ENCODE data around the gene PTPRM.

The PTPRM gene

DNA sequence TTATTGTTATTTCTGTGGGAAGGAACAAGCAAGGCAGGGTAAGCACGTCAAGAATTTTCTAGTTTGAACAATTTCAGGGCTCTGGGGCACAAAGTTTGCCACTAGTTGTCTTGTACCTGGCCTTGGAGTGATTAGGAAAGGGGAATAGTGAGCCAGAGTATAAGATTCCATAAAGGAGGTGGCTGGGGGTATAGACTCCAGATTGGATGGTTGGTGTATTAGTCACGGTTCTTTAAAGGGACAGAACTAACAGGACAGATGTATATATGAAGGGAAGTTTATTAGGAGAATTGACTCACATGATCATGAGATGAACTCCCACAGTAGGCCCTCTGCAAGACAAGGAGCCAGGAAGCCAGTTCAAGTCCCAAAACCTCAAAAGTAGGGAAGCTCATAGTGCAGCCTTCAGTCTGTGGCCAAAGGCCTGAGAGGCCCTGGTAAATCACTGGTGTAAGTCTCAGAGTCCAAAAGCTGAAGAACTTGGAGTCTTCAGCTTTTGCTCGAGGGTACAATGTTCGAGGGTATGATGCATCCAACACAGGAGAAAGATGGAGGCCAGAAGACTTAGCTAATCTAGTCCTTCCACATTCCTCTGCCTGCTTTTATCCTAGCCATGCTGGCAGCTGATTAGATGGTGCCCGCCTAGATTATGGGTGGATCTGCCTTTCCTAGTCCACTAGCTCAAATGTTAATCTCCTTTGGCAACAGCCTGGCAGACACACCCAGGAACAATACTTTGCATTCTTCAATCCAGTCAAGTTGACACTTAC is 31.5 kb upstream of the PTPRM start (continued):
- TF ChIP-seq ZNF184 (tag by site-specific recombination; IDR thresholded peaks at IDR 0.05): no peak
- TF ChIP-seq ZNF658 (tag by site-specific recombination; IDR thresholded peaks at IDR 0.05): no peak

DNA sequence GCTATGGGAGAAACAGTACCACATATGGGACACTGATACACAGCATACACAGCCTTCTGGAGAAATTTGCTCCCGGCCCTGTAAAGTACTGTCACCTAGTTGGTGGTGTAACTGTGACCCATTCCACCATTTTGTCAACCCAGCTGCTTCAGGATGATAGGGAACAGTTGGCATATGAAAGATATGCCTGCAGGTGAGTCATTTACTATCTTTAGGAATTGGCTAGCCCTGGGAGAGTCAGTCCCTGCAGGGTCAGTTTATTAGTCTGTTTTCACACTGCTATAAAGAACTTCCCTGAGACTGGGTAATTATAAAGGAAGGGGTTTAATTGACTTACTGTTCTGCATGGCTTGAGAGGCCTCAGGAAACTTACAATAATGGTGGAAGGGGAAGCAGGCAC is 30.0 kb upstream of the PTPRM start:
- Histone ChIP-seq H3K4me1 (ENCODE audit: control insufficient read depth, insufficient read depth, low read length) (no peaks in the 10 kb centered on the region), H3K9me3 (ENCODE audit: control insufficient read depth, insufficient read depth, low read depth, low read length) (no peaks in the 10 kb centered on the region), H3K36me3 (ENCODE audit: control insufficient read depth in 2 of 2, insufficient read depth in 1 of 2, low read length in 2 of 2) (no peaks in the 10 kb centered on the region), H3K27ac (ENCODE audit: extremely low read depth, low read depth, low read length) (no peak overlapping the region), H3K4me3 (ENCODE audit: low read depth, low read length) (no peak overlapping the region)
- TF ChIP-seq SP7 (tag by site-specific recombination; IDR thresholded peaks at IDR 0.05) (no peak), RBAK (tag by site-specific recombination; IDR thresholded peaks at IDR 0.05) (no peak), ZSCAN30 (tag by site-specific recombination; IDR thresholded peaks at IDR 0.05) (no peak), ZNF768 (tag by site-specific recombination; IDR thresholded peaks at IDR 0.05) (no peak)
- CTCF ChIA-PET: no interaction called here
- POLR2A ChIA-PET: no interaction called here

DNA sequence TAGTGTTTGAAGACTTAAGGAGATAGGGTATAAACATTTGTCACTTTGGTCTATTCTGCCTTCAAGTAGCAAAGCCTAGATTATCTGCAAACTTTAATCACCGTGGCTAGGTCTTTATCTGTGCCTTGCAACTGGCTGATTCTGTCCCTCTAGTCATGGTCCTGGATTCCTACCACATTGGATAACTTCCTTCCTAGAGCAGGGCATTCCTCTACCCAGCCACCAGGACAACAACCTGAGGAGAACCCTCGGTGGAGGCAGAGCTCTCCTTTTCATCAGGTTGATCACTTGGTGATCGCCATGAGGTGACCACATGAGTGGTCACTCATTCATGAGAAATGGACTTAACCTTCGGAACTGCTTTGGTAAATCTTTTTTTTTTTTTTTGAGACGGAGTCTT is 25.3 kb upstream of the PTPRM start:
- POLR2A ChIA-PET: no interaction called here
- Histone ChIP-seq H3K4me1 (ENCODE audit: control insufficient read depth, insufficient read depth, low read length) (no peaks in the 10 kb centered on the region), H3K9me3 (ENCODE audit: control insufficient read depth, insufficient read depth, low read depth, low read length) (no peaks in the 10 kb centered on the region), H3K4me3 (ENCODE audit: low read depth, low read length) (no peak overlapping the region), H3K27ac (ENCODE audit: extremely low read depth, low read depth, low read length) (no peak overlapping the region), H3K36me3 (ENCODE audit: control insufficient read depth in 2 of 2, insufficient read depth in 1 of 2, low read length in 2 of 2) (no peaks in the 10 kb centered on the region)
- TF ChIP-seq ZNF623 (tag by site-specific recombination; IDR thresholded peaks at IDR 0.05) (no peak), ZNF423 (tag by site-specific recombination; IDR thresholded peaks at IDR 0.05) (no peak), MEIS1 (CRISPR knock-in tag; IDR thresholded peaks at IDR 0.05; ENCODE audit: borderline replicate concordance) (no peak), BCL11B (tag by site-specific recombination; IDR thresholded peaks at IDR 0.05; ENCODE audit: low read depth) (no peak), TCF7L2 (IDR thresholded peaks at IDR 0.05; ENCODE audit: borderline replicate concordance, low read depth, low read length) (no peak), GLI2 (tag by site-specific recombination; IDR thresholded peaks at IDR 0.05; ENCODE audit: borderline replicate concordance, low read depth) (no peak), ZNF510 (tag by site-specific recombination; IDR thresholded peaks at IDR 0.05; ENCODE audit: insufficient replicate concordance) (no peak), ZNF549 (tag by site-specific recombination; IDR thresholded peaks at IDR 0.05) (no peak), ZBTB8A (tag by site-specific recombination; IDR thresholded peaks at IDR 0.05) (no peak)
- TF ChIP-seq, protein P1, sequence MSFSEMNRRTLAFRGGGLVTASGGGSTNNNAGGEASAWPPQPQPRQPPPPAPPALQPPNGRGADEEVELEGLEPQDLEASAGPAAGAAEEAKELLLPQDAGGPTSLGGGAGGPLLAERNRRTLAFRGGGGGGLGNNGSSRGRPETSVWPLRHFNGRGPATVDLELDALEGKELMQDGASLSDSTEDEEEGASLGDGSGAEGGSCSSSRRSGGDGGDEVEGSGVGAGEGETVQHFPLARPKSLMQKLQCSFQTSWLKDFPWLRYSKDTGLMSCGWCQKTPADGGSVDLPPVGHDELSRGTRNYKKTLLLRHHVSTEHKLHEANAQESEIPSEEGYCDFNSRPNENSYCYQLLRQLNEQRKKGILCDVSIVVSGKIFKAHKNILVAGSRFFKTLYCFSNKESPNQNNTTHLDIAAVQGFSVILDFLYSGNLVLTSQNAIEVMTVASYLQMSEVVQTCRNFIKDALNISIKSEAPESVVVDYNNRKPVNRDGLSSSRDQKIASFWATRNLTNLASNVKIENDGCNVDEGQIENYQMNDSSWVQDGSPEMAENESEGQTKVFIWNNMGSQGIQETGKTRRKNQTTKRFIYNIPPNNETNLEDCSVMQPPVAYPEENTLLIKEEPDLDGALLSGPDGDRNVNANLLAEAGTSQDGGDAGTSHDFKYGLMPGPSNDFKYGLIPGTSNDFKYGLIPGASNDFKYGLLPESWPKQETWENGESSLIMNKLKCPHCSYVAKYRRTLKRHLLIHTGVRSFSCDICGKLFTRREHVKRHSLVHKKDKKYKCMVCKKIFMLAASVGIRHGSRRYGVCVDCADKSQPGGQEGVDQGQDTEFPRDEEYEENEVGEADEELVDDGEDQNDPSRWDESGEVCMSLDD (tag by site-specific recombination; IDR thresholded peaks at IDR 0.05): no peak
- TF ChIP-seq, protein P2, sequence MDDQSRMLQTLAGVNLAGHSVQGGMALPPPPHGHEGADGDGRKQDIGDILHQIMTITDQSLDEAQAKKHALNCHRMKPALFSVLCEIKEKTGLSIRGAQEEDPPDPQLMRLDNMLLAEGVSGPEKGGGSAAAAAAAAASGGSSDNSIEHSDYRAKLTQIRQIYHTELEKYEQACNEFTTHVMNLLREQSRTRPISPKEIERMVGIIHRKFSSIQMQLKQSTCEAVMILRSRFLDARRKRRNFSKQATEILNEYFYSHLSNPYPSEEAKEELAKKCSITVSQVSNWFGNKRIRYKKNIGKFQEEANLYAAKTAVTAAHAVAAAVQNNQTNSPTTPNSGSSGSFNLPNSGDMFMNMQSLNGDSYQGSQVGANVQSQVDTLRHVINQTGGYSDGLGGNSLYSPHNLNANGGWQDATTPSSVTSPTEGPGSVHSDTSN (CRISPR knock-in tag; IDR thresholded peaks at IDR 0.05): no peak
- TF ChIP-seq, protein P3, sequence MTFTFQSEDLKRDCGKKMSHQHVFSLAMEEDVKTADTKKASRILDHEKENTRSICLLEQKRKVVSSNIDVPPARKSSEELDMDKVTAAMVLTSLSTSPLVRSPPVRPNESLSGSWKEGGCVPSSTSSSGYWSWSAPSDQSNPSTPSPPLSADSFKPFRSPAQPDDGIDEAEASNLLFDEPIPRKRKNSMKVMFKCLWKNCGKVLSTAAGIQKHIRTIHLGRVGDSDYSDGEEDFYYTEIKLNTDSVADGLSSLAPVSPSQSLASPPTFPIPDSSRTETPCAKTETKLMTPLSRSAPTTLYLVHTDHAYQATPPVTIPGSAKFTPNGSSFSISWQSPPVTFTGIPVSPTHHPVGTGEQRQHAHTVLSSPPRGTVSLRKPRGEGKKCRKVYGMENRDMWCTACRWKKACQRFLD (tag by site-specific recombination; IDR thresholded peaks at IDR 0.05): no peak
- CTCF ChIA-PET: no interaction called here

Data from HEK293 (cell line).